H1 (cell line): ENCODE data around the gene PHTF2.

Source experiments
- ASH2L ChIP-seq: fragments of 200-600, 300-600 bp; sonication (generic); IDR thresholded peaks from one replicate; pipeline ENCODE4 v1.7.1; 2017; ENCODE audit warnings: low read length
- CEBPB ChIP-seq: IDR thresholded peaks from 2 replicates; pipeline ENCODE4 v1.6.1; 2012; ENCODE audit warnings: low read depth, low read length
- CREB1 ChIP-seq: IDR thresholded peaks from 2 replicates; pipeline ENCODE4 v1.6.1; 2012; ENCODE audit warnings: inconsistent platforms
- EGR1 ChIP-seq: IDR thresholded peaks from 2 replicates; pipeline ENCODE4 v1.6.1; 2011; ENCODE audit warnings: low read depth, low read length, borderline replicate concordance
- EZH2 ChIP-seq: fragments of 200-600 bp; sonication (generic); IDR thresholded peaks from 2 replicates; pipeline ENCODE4 v1.7.1; 2012; ENCODE audit warnings: low read depth, mild to moderate bottlenecking, moderate library complexity, low read length, inconsistent platforms; ENCODE audit not compliant: severe bottlenecking
- GABPA ChIP-seq: IDR thresholded peaks from 2 replicates; pipeline ENCODE4 v1.6.1; 2011; ENCODE audit warnings: mild to moderate bottlenecking, low read length, moderate library complexity, borderline replicate concordance; ENCODE audit not compliant: insufficient read depth
- PHF8 ChIP-seq: fragments of 200-600 bp; sonication (generic); conservative IDR thresholded peaks from 2 replicates; pipeline ENCODE4 v1.7.1; 2012; ENCODE audit warnings: low read depth, mild to moderate bottlenecking, inconsistent platforms, low read length, moderate library complexity
- RBBP5 ChIP-seq: IDR thresholded peaks from 2 replicates; pipeline ENCODE4 v1.7.1; 2012; ENCODE audit warnings: low read depth, mild to moderate bottlenecking, inconsistent platforms, low read length, moderate library complexity, borderline replicate concordance
- SP2 ChIP-seq: IDR thresholded peaks from 2 replicates; pipeline ENCODE4 v1.6.1; 2012; ENCODE audit warnings: mild to moderate bottlenecking, low read length, inconsistent platforms
- TAF1 ChIP-seq: IDR thresholded peaks from 2 replicates; pipeline ENCODE4 v1.6.1; 2011; ENCODE audit warnings: mild to moderate bottlenecking, low read depth, low read length
- YY1 ChIP-seq: IDR thresholded peaks from 2 replicates; pipeline ENCODE4 v1.6.1; 2011; ENCODE audit warnings: low read depth, mild to moderate bottlenecking, low read length
- TF ChIP-seq, protein P1 (sequence below): IDR thresholded peaks from 2 replicates; pipeline ENCODE4 v1.6.1; 2012; ENCODE audit warnings: low read length, inconsistent platforms
- TF ChIP-seq, protein P2 (sequence below): IDR thresholded peaks from 2 replicates; pipeline ENCODE4 v1.6.1; 2012; ENCODE audit warnings: inconsistent platforms

DNA sequence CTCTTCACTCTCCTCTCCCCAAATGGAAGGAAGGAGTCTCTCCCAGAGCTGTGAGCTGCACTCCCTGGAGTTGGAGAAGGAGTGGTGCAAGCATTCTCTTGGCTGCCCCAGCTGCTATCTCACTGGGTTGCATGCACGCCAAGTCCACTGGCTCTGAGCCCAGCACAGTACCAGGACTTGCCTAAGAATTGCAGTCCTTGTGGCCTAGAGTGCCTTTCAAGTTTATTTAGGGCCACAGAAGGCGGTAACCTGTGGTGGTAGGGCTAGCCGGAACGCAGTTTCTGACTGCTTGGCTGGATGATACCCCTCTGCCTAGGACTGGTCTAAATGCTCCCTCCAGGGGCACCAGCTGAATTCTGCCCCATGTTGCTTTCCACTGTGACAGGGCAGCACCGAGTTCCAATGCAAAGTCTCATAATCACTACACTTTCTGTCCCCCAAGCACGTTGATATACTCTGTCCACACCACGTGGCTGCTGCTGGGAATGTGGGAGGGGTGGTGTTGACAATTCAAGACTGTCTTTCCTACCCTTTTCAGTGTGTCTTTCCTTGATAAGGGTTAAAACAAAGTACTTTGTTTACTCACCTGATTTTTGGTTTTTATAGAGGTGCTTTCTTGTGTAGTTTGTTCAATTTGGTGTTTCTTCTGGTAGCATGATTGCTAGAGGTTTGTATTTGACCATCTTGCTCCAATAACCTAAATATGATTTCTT lies 57.0 kb downstream of the PHTF2 start:
- TF ChIP-seq GABPA (no peak), YY1 (no peak), CEBPB (no peak), EZH2 (no peak), EGR1 (no peak), TAF1 (no peak), RBBP5 (no peak), SP2 (no peak), CREB1 (no peak), ASH2L (no peak), PHF8 (no peak)
- TF ChIP-seq, protein P1, sequence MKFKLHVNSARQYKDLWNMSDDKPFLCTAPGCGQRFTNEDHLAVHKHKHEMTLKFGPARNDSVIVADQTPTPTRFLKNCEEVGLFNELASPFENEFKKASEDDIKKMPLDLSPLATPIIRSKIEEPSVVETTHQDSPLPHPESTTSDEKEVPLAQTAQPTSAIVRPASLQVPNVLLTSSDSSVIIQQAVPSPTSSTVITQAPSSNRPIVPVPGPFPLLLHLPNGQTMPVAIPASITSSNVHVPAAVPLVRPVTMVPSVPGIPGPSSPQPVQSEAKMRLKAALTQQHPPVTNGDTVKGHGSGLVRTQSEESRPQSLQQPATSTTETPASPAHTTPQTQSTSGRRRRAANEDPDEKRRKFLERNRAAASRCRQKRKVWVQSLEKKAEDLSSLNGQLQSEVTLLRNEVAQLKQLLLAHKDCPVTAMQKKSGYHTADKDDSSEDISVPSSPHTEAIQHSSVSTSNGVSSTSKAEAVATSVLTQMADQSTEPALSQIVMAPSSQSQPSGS = no peak
- TF ChIP-seq, protein P2, sequence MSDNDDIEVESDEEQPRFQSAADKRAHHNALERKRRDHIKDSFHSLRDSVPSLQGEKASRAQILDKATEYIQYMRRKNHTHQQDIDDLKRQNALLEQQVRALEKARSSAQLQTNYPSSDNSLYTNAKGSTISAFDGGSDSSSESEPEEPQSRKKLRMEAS = no peak
